ENCODE data around the gene ELOVL3. TPM values are rescaled to one million over a fixed set of nuclear protein-coding genes. Genes with fewer than 3 reads are reported as not detected.

ELOVL3 gene
- total and polyA plus RNA-seq, 10 of the 15 experiments (the other 5 are each of a cell fraction or from before 2014, with no cell fraction given), result 0.10 to 0.18 (median 0.11) TPM; not detected in 7

GRCh38 chr10:102240467-102241031 is 14.4 kb downstream of the ELOVL3 start:
- Histone ChIP-seq H3K4me2 (ENCODE audit: control insufficient read depth, insufficient read depth) (peak overlapping the region; percentile 85; the same call in 1 of the 2 replicates), H2AFZ (ENCODE audit: control insufficient read depth, low read depth, low read length) (no peak overlapping the region), H3K9ac (ENCODE audit: control insufficient read depth, insufficient read depth, low read length) (no peak overlapping the region), H3K4me1 (ENCODE audit: control insufficient read depth, insufficient read depth, low read length) (peaks cover 4% of the 10 kb centered on the region; the same call in 1 of the 2 replicates), H3K79me2 (ENCODE audit: control insufficient read depth, insufficient read depth, low read length) (peaks cover 2% of the 10 kb centered on the region), H3K27me3 (replicated peaks in 1 of 2; ENCODE audit: control insufficient read depth in 2 of 2, insufficient read depth in 2 of 2, low read length in 1 of 2) (peaks cover 8 to 15% of the 10 kb centered on the region in 2 experiments), H3K4me3 (no peak overlapping the region), H3K36me3 (ENCODE audit: control insufficient read depth in 2 of 2, insufficient read depth in 2 of 2, low read length in 1 of 2) (no peaks in the 10 kb centered on the region), H4K20me1 (ENCODE audit: control insufficient read depth, insufficient read depth) (no peaks in the 10 kb centered on the region), H3K9me3 (replicated peaks; ENCODE audit: control insufficient read depth, insufficient read depth, low read length) (no peaks in the 10 kb centered on the region), H3K27ac (ENCODE audit: control insufficient read depth, insufficient read depth) (no peak overlapping the region)
- ChIA-PET CTCF (interaction anchor here (4.2 to 15.4 kb wide), 2 partner anchors 11 to 115 kb away, joined by 16 to 632 read pairs; no protein-coding TSS in a partner anchor), POLR2A (no interaction called here), RAD21 (ENCODE audit: unreplicated experiment) (no interaction called here), SMC1A (ENCODE audit: uncharacterized antibody, unreplicated experiment) (interaction anchor here (1.1 to 1.3 kb wide), 2 partner anchors 9 to 11 kb away, joined by 3 read pairs; no protein-coding TSS in a partner anchor)
- FAIRE-seq (no peak), ATAC-seq (no peak), DNase-seq (ENCODE audit: low read depth, low spot score) (no peak)
- in situ Hi-C loops (cut with MboI) (no loop called here), intact Hi-C loops (cut with micrococcal nuclease; ENCODE audit: unreplicated experiment) (no loop called here)
- BruUV-seq (replicated peaks), result no TSS peak
- 32% methylated on average over 38 of the region's 39 CpGs for WGBS (ENCODE audit: insufficient coverage, insufficient replicate concordance, low lambda C conversion rate, missing lambda C conversion rate)
- TF ChIP-seq SMARCA5 (IDR thresholded peaks at IDR 0.05) (no peak), HDAC6 (IDR thresholded peaks at IDR 0.05; ENCODE audit: unreplicated experiment) (no peak), SKIL (IDR thresholded peaks at IDR 0.05; ENCODE audit: low read depth, poor library complexity, severe bottlenecking) (no peak), CEBPZ (IDR thresholded peaks at IDR 0.05; ENCODE audit: low read depth, low read length) (no peak), CBFB (IDR thresholded peaks at IDR 0.05; ENCODE audit: low read depth) (no peak), CREB1 (IDR thresholded peaks at IDR 0.05; ENCODE audit: low read depth) (no peak), SMAD1 (IDR thresholded peaks at IDR 0.05; ENCODE audit: low read depth, partially characterized antibody) (no peak), JUND (IDR thresholded peaks at IDR 0.05; ENCODE audit: low read depth, low read length) (no peak), RELB (IDR thresholded peaks at IDR 0.05; ENCODE audit: low read depth) (no peak), CUX1 (IDR thresholded peaks at IDR 0.05; ENCODE audit: insufficient replicate concordance, low read depth, low read length) (no peak), JUNB (IDR thresholded peaks at IDR 0.05) (no peak)
